Smooth muscle cell (in vitro differentiated cells): Measurements from ENCODE around the gene SYT13. TPM values are rescaled to one million over a fixed set of nuclear protein-coding genes. Genes with fewer than 3 reads are reported as not detected.

Experiments used
- DNase-seq: peaks from one replicate; lab custom pipeline; 2025; ENCODE audit not compliant: unreplicated experiment; lab: John Stamatoyannopoulos, UW
- H2AFZ ChIP-seq: fragments of 200-600 bp; sonication (generic); 2 replicates; pipeline ENCODE4 v1.6.0; 2016; ENCODE audit warnings: antibody characterized with exemption, low read depth, mild to moderate bottlenecking
- H3F3A ChIP-seq: fragments of 200-600 bp; sonication (generic); 2 replicates; pipeline ENCODE4 v1.6.0; 2017; ENCODE audit warnings: antibody characterized with exemption, low read depth
- H3K27ac ChIP-seq: fragments of 200-600 bp; sonication (generic); 2 replicates; pipeline ENCODE4 v1.5.1; 2016; ENCODE audit warnings: low read depth, mild to moderate bottlenecking
- H3K27me3 ChIP-seq: fragments of 200-600 bp; sonication (generic); 2 replicates; pipeline ENCODE4 v1.6.1; 2016; ENCODE audit warnings: low read depth, mild to moderate bottlenecking
- H3K36me3 ChIP-seq: fragments of 200-600 bp; sonication (generic); 2 replicates; pipeline ENCODE4 v1.5.1; 2016; ENCODE audit warnings: low read depth
- H3K4me1 ChIP-seq: fragments of 200-600 bp; sonication (generic); 2 replicates; pipeline ENCODE4 v1.5.1; 2016; ENCODE audit warnings: low read depth
- H3K4me2 ChIP-seq: fragments of 200-600 bp; sonication (generic); 2 replicates; pipeline ENCODE4 v1.6.0; 2016; ENCODE audit warnings: mild to moderate bottlenecking
- H3K4me3 ChIP-seq: fragments of 200-600 bp; sonication (generic); 2 replicates; pipeline ENCODE4 v1.5.1; 2016; ENCODE audit warnings: mild to moderate bottlenecking
- H3K79me2 ChIP-seq: fragments of 200-600 bp; sonication (generic); 2 replicates; pipeline ENCODE4 v1.6.0; 2016; ENCODE audit warnings: low read depth, mild to moderate bottlenecking
- H3K9ac ChIP-seq: fragments of 200-600 bp; sonication (generic); 2 replicates; pipeline ENCODE4 v1.6.0; 2016; ENCODE audit warnings: low read depth
- H3K9me3 ChIP-seq: fragments of 200-600 bp; sonication (generic); replicated peaks from 2 replicates; pipeline ENCODE4 v1.5.1; 2016; ENCODE audit warnings: low read depth
- H4K20me1 ChIP-seq: fragments of 200-600 bp; sonication (generic); 2 replicates; pipeline ENCODE4 v1.6.0; 2016; ENCODE audit warnings: low read depth
- WGBS: methylation state at CpG from one replicate; pipeline ENCODE4 v1.1.7; 2016; ENCODE audit warnings: low lambda C conversion rate; 5-methylcytosine and 5-hydroxymethylcytosine counted together
- polyA plus RNA-seq: library from polyadenylated mRNA; unstranded; fragments of >200 nt; fragmentation: Nextera tagmentation; extraction: Ambion mirVana; gene quantifications from 2 replicates; pipeline ENCODE4 v1.2.1, GENCODE V29; 2016
- total RNA-seq: library from RNA; depleted of rRNA; stranded (reverse); fragments of >200 nt; gene quantifications from 2 replicates; pipeline ENCODE4 v1.2.3, GENCODE V29; 2014
- TF ChIP-seq, protein P1 (sequence below): fragments of 200-600 bp; sonication (generic); IDR thresholded peaks from 2 replicates; pipeline ENCODE4 v1.5.1; 2017; ENCODE audit warnings: borderline replicate concordance, mild to moderate bottlenecking, antibody characterized with exemption; ENCODE audit not compliant: insufficient read depth, poor library complexity, severe bottlenecking

Gene SYT13
- total and polyA plus RNA-seq, 2 experiments from 2014 or later = 0.47 to 1.3 TPM

DNA sequence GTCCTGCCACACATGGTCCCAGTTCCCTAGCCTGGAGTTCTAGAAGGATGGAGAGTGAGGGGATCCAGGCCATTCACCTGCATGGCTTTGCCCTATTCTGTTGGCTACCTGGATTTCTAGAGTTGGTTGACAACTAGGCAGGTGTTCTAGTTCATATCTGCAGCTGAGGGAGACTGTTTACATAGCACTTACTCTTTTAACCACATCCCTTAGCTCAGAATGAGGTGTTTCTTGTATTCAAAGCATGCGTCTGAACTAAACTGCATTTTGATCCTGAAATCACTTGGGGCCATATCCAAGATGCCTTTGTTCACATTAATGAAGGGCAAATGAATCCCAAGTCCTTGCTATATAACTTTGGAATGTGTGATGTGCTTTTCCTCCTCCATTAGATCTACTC, 60.9 kb downstream of the SYT13 start:
- Histone ChIP-seq H2AFZ (no peak overlapping the region), H3K9ac (no peak overlapping the region)
- 93% methylated on average over 1 of the region's 1 CpG for WGBS

DNA sequence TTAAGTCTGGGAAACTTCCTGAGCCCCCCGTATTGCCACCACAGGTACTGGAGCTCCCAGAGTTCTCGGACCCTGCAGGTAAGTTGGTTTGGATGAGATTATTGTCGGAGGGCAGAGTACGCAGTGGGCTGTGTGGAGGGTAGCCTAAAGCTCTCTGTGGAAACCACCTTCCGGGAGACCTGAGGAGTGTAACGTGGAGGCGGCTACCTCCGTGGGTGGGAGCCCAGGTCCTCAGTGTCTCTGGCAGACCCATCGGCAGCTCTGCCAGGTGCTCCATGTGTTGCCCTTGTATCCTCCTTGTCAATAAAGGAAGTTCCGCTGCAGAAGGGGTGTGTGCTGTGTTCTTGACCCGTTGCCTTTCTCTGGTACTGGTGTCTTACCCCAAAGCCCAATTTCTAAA, 61.4 kb downstream of the SYT13 start:
- DNase-seq = no peak
- no peaks in the 10 kb centered on the region for H3F3A ChIP-seq
- H3K4me3 ChIP-seq = no peak overlapping the region
- no peak overlapping the region for H3K9ac ChIP-seq
- H3K4me2 ChIP-seq = no peak overlapping the region
- H3K36me3 ChIP-seq = no peaks in the 10 kb centered on the region
- no peak overlapping the region for H3K27ac ChIP-seq
- no peaks in the 10 kb centered on the region for H4K20me1 ChIP-seq
- no peaks in the 10 kb centered on the region for H3K9me3 ChIP-seq
- H3K79me2 ChIP-seq = no peaks in the 10 kb centered on the region
- H2AFZ ChIP-seq = no peak overlapping the region
- no peaks in the 10 kb centered on the region for H3K27me3 ChIP-seq
- WGBS = 97% methylated on average over 11 of the region's 11 CpGs
- H3K4me1 ChIP-seq = no peaks in the 10 kb centered on the region
- TF ChIP-seq, protein P1, sequence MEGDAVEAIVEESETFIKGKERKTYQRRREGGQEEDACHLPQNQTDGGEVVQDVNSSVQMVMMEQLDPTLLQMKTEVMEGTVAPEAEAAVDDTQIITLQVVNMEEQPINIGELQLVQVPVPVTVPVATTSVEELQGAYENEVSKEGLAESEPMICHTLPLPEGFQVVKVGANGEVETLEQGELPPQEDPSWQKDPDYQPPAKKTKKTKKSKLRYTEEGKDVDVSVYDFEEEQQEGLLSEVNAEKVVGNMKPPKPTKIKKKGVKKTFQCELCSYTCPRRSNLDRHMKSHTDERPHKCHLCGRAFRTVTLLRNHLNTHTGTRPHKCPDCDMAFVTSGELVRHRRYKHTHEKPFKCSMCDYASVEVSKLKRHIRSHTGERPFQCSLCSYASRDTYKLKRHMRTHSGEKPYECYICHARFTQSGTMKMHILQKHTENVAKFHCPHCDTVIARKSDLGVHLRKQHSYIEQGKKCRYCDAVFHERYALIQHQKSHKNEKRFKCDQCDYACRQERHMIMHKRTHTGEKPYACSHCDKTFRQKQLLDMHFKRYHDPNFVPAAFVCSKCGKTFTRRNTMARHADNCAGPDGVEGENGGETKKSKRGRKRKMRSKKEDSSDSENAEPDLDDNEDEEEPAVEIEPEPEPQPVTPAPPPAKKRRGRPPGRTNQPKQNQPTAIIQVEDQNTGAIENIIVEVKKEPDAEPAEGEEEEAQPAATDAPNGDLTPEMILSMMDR = no peak

More for the DNA sequence above, 60.9 kb downstream of the SYT13 start:
- H3F3A ChIP-seq = no peaks in the 10 kb centered on the region
- DNase-seq = no peak
- TF ChIP-seq, protein P1 = no peak
- no peaks in the 10 kb centered on the region for H3K79me2 ChIP-seq
- no peak overlapping the region for H3K27ac ChIP-seq
- H3K4me3 ChIP-seq = no peak overlapping the region
- no peaks in the 10 kb centered on the region for H3K36me3 ChIP-seq
- no peak overlapping the region for H3K4me2 ChIP-seq
- H3K4me1 ChIP-seq = no peaks in the 10 kb centered on the region
- no peaks in the 10 kb centered on the region for H4K20me1 ChIP-seq
- H3K27me3 ChIP-seq = no peaks in the 10 kb centered on the region
- no peaks in the 10 kb centered on the region for H3K9me3 ChIP-seq

DNA sequence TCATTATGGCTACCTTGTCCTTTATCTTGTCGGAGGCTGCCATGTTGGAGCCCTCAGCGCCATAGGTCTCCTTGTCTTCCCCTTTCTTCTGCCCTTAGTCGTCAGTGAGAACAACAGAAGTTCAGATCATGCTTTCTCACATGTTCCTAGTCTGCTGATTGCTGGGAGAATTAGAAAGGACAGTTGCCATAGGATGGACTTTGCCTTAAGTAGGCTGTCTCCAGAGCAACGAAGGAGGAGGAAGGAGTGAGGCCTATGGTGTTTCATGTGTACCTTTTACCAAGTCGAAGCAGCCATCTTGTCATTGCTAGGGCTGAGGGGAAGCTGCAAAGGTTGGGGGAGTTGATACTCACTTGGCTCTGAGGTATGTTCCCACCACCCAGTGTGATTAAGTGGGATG, 62.6 kb downstream of the SYT13 start:
- no peak for DNase-seq
- no peak overlapping the region for H3K27ac ChIP-seq
- no peaks in the 10 kb centered on the region for H3K9me3 ChIP-seq
- no peaks in the 10 kb centered on the region for H3K79me2 ChIP-seq
- H3K4me3 ChIP-seq = no peak overlapping the region
- TF ChIP-seq, protein P1 = no peak
- WGBS = 97% methylated on average over 5 of the region's 5 CpGs
- no peaks in the 10 kb centered on the region for H3K4me1 ChIP-seq
- no peaks in the 10 kb centered on the region for H3K27me3 ChIP-seq
- no peaks in the 10 kb centered on the region for H3K36me3 ChIP-seq
- H3K9ac ChIP-seq = no peak overlapping the region
- H3K4me2 ChIP-seq = no peak overlapping the region
- no peak overlapping the region for H2AFZ ChIP-seq
- no peaks in the 10 kb centered on the region for H4K20me1 ChIP-seq
- H3F3A ChIP-seq = no peaks in the 10 kb centered on the region

DNA sequence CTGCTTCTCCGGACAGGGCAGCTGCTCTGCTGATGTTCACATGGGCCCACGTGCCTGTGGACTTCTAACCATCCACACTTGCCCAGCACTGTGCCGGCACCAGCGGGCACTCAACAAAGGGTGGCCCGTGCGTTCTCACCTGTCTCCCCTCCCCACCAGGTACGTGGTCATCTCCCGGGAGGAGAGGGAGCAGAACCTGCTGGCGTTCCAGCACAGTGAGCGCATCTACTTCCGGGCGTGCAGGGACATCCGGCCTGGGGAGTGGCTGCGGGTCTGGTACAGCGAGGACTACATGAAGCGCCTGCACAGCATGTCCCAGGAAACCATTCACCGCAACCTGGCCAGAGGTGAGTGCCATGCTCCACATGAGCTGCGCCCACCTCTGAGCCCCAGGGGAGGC, 66.7 kb downstream of the SYT13 start:
- H3K79me2 ChIP-seq = no peaks in the 10 kb centered on the region
- no peaks in the 10 kb centered on the region for H3K9me3 ChIP-seq
- no peak overlapping the region for H3K9ac ChIP-seq
- H3K4me1 ChIP-seq = no peaks in the 10 kb centered on the region
- TF ChIP-seq, protein P1 = no peak
- no peak overlapping the region for H2AFZ ChIP-seq
- H3K36me3 ChIP-seq = no peaks in the 10 kb centered on the region
- no peak overlapping the region for H3K27ac ChIP-seq
- no peaks in the 10 kb centered on the region for H3F3A ChIP-seq
- no peaks in the 10 kb centered on the region for H4K20me1 ChIP-seq
- no peak overlapping the region for H3K4me2 ChIP-seq
- 97% methylated on average over 18 of the region's 18 CpGs for WGBS
- no peak for DNase-seq
- H3K27me3 ChIP-seq = no peaks in the 10 kb centered on the region
- no peak overlapping the region for H3K4me3 ChIP-seq
